Testis (tissue), 2 donors: Measurements from ENCODE around the gene PPP1R3E.

ENCODE experiments used
- CTCF ChIP-seq, 3 experiments: fragments of 450-650 bp in 2 of 3; fragments of 200-600 bp in 1 of 3; sonication (generic) in 1 of 3; IDR thresholded peaks; one replicate each; pipeline ENCODE4 v1.5.1; 2016 to 2019; ENCODE audit warnings: antibody characterized with exemption in 3 of 3, mild to moderate bottlenecking in 2 of 3, moderate library complexity in 1 of 3
- POLR2A ChIP-seq: fragments of 450-650 bp; IDR thresholded peaks from one replicate; pipeline ENCODE4 v1.6.1; 2017; ENCODE audit warnings: antibody characterized with exemption, mild to moderate bottlenecking, moderate library complexity

DNA sequence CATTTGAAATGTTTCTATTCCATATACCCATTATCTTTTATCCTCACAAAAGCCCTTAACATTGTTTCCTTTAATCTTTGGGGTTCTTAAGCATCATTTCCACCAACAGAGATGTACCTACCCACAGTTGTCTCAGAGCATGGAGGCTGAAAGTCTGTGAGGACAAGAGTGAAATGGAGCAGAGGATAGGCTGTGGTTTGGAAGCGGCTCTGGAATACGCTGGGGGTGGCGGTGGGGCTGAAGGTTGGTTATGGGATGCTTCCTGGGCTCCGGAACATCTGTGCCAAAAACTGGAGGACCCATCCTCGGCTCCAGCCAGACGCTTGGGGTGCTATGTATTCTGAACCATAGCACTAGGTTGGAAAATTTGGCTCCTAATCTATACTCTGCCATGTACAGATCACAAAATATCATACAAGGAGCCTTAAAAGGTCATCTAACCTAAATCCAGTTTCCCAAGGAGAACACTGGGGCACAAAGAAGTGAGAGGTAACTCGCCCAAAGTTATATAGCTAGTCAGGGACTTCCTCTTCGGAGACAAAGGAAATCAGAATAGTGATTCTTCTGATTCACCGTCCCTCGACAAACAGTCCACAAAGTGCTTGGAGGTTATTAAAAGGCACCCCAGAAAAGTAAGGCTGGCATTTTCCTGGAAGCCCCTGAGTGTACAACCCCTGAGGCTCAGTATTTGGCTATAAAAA is 2.5 kb downstream of the PPP1R3E start:
- TF ChIP-seq CTCF (IDR thresholded peaks at IDR 0.05) (no peak), POLR2A (no peak)
